Measurements from ENCODE around the gene MAFG.

Gene MAFG

GRCh38 chr17:81930142-81931125 lies 2.9 kb upstream of the MAFG start:
- Histone ChIP-seq H3K18ac (ENCODE audit: low read length) (no peak overlapping the region), H3K4ac (ENCODE audit: low read depth, low read length) (no peak overlapping the region), H3K14ac (ENCODE audit: low read length) (no peak overlapping the region), H3K79me2 (ENCODE audit: control insufficient read depth, insufficient read depth, low read length, poor library complexity) (peaks cover 17% of the 10 kb centered on the region), H3K9me3 (ENCODE audit: insufficient read depth, low read depth, low read length) (no peaks in the 10 kb centered on the region), H2BK5ac (ENCODE audit: low read depth, low read length, poor library complexity) (no peak overlapping the region), H3K79me1 (ENCODE audit: low read length) (peaks cover 18% of the 10 kb centered on the region), H2BK120ac (ENCODE audit: insufficient read depth, low read length, poor library complexity) (no peak overlapping the region), H3K4me2 (ENCODE audit: low read length) (no peak overlapping the region), H3K27me3 (ENCODE audit: insufficient read depth, low read length) (no peaks in the 10 kb centered on the region), H3K36me3 (ENCODE audit: control insufficient read depth in 1 of 2, insufficient read depth in 2 of 2, low read length in 2 of 2) (peaks cover 4 to 10% of the 10 kb centered on the region in 2 experiments), H4K8ac (ENCODE audit: low read depth, low read length) (no peak overlapping the region), H3K27ac (ENCODE audit: low read depth, low read length) (no peak overlapping the region), H4K91ac (ENCODE audit: low read depth, low read length) (no peak overlapping the region), H2AK5ac (ENCODE audit: low read length) (no peak overlapping the region), H4K12ac (ENCODE audit: low read depth, low read length) (no peak overlapping the region), H3K4me1 (ENCODE audit: control insufficient read depth in 1 of 2, insufficient read depth in 2 of 2, low read length in 2 of 2) (peaks cover 14 to 18% of the 10 kb centered on the region in 2 experiments), H3K9ac (ENCODE audit: low read length) (no peak overlapping the region), H2BK12ac (ENCODE audit: low read length) (no peak overlapping the region), H3K4me3 (ENCODE audit: low read depth, low read length) (no peak overlapping the region), H3K23ac (ENCODE audit: low read length) (no peak overlapping the region), H2AFZ (ENCODE audit: insufficient read depth, low read length, poor library complexity) (no peak overlapping the region)
- no peak for DNase-seq
- WGBS (ENCODE audit: extremely low coverage, insufficient coverage, insufficient read length), result no CpG with 5 or more reads among the region's 20 CpGs

DNA sequence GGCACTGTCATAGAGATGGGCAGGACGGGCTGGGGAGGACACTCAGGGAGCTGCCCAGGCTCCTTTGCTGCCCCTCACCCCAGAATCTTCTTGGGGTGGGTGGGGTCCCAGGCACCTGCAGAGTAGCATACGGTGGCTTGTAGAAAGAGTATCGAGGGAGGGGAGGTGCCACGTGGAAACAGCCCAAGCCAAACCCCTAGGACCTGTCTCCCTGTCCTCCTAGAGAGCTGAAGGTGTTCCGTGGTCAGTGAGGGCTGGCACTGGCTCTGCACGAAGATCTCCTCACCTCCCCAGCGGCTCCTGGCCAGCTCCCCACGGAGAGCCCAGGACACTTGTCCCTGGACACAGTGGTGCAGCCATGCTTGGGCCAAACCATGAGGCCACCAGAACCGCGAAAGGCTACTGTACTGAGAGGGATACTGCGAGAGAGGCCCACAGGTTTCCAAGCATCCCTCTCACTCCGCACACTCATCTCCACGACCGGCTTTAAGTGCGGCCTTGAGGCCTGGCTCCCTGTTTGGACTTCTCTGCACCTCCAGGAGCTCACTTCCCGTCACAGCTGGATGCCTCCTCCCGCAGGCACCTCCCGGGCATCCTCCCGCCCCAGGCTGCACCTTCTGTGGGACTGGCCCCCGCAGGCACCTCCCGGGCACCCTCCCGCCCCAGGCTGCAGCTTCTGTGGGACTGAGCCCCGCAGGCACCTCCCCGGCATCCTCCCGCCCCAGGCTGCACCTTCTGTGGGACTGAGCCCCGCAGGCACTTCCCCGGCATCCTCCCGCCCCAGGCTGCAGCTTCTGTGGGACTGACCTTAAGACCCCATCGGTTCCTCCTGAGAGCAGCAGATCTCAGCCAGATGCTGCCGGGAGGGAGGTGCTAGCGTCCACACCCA lies 2.0 kb upstream of the MAFG start:
- no CpG with 5 or more reads among the region's 31 CpGs for WGBS (ENCODE audit: extremely low coverage, insufficient coverage, insufficient read length)
- peaks cover 18% of the 10 kb centered on the region for H3K79me1 ChIP-seq (ENCODE audit: low read length)

DNA sequence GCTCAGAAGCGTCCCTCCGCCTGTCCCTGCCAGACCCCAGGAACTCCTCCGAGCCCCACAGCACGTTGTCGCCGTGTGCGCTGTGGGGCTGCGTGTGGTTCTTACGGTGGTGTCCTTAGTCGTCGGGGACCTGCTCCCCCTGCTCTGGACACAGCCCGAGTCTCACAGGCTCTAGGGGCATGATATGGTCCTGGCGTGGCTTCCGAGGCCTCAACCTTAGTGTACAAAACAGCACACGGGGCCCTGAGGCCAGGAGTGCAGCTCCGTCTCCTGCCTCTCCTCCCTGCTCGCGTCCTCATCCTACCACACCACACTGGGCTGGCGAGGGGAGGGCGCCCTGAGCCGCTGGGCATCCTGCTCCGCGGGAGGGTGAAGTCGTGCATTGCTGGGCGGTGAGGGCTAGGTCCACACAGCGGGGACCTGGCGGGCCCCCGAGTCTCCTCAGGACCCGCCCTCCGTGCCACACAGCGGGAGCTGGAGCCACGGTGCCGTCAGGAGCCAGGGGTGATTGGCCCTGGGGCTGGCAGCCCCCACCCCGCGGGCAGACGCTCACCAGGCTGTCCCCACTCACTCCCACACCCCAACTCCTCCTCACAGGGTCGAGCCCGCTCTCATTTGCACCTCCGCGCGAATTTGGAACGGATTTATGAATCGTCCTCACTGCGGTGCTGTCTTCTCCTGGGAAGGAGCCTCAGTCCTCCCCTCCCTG lies 1.2 kb upstream of the MAFG start:
- no peak overlapping the region for H3K9ac ChIP-seq (ENCODE audit: low read length)
- WGBS (ENCODE audit: extremely low coverage, insufficient coverage, insufficient read length), result no CpG with 5 or more reads among the region's 44 CpGs
- H4K8ac ChIP-seq (ENCODE audit: low read depth, low read length), result peak overlapping the region; percentile 63
- H3K4ac ChIP-seq (ENCODE audit: low read depth, low read length), result no peak overlapping the region
- peak overlapping the region; percentile 26 for H3K14ac ChIP-seq (ENCODE audit: low read length)
- peak overlapping the region; percentile 6 for H2BK12ac ChIP-seq (ENCODE audit: low read length)
- no peaks in the 10 kb centered on the region for H3K36me3 ChIP-seq (ENCODE audit: control insufficient read depth in 1 of 2, insufficient read depth in 2 of 2, low read length in 2 of 2)
- no peak overlapping the region for H4K12ac ChIP-seq (ENCODE audit: low read depth, low read length)
- H2BK120ac ChIP-seq (ENCODE audit: insufficient read depth, low read length, poor library complexity), result no peak overlapping the region
- H2AFZ ChIP-seq (ENCODE audit: insufficient read depth, low read length, poor library complexity), result peak overlapping the region; percentile 26
- peaks cover 30 to 34% of the 10 kb centered on the region in 2 experiments for H3K4me1 ChIP-seq (ENCODE audit: control insufficient read depth in 1 of 2, insufficient read depth in 2 of 2, low read length in 2 of 2)
- H2BK5ac ChIP-seq (ENCODE audit: low read depth, low read length, poor library complexity), result no peak overlapping the region
- DNase-seq, result peak in 1 of 2 donors; percentile 23
- H2AK5ac ChIP-seq (ENCODE audit: low read length), result peak overlapping the region; percentile 6
- H4K91ac ChIP-seq (ENCODE audit: low read depth, low read length), result peak overlapping the region; percentile 63
- peak overlapping the region; percentile 62 for H3K4me3 ChIP-seq (ENCODE audit: low read depth, low read length)
- no peak overlapping the region for H3K23ac ChIP-seq (ENCODE audit: low read length)
- H3K4me2 ChIP-seq (ENCODE audit: low read length), result peak overlapping the region; percentile 81
- peak overlapping the region; percentile 31 for H3K18ac ChIP-seq (ENCODE audit: low read length)
- H3K79me2 ChIP-seq (ENCODE audit: control insufficient read depth, insufficient read depth, low read length, poor library complexity), result peaks cover 31% of the 10 kb centered on the region
- no peaks in the 10 kb centered on the region for H3K9me3 ChIP-seq (ENCODE audit: insufficient read depth, low read depth, low read length)
- peaks cover 22% of the 10 kb centered on the region for H3K79me1 ChIP-seq (ENCODE audit: low read length)
- no peaks in the 10 kb centered on the region for H3K27me3 ChIP-seq (ENCODE audit: insufficient read depth, low read length)
- H3K27ac ChIP-seq (ENCODE audit: low read depth, low read length), result no peak overlapping the region

More for the DNA sequence above, 2.0 kb upstream of the MAFG start:
- Histone ChIP-seq H4K12ac (ENCODE audit: low read depth, low read length) (no peak overlapping the region), H3K79me2 (ENCODE audit: control insufficient read depth, insufficient read depth, low read length, poor library complexity) (peaks cover 24% of the 10 kb centered on the region), H3K36me3 (ENCODE audit: control insufficient read depth in 1 of 2, insufficient read depth in 2 of 2, low read length in 2 of 2) (peaks cover 0 to 4% of the 10 kb centered on the region in 2 experiments), H2BK12ac (ENCODE audit: low read length) (no peak overlapping the region), H2AK5ac (ENCODE audit: low read length) (no peak overlapping the region), H3K14ac (ENCODE audit: low read length) (no peak overlapping the region), H3K23ac (ENCODE audit: low read length) (no peak overlapping the region), H4K91ac (ENCODE audit: low read depth, low read length) (no peak overlapping the region), H3K4me1 (ENCODE audit: control insufficient read depth in 1 of 2, insufficient read depth in 2 of 2, low read length in 2 of 2) (peaks cover 22 to 26% of the 10 kb centered on the region in 2 experiments), H3K4ac (ENCODE audit: low read depth, low read length) (no peak overlapping the region), H2AFZ (ENCODE audit: insufficient read depth, low read length, poor library complexity) (no peak overlapping the region), H3K27ac (ENCODE audit: low read depth, low read length) (no peak overlapping the region), H3K18ac (ENCODE audit: low read length) (no peak overlapping the region), H3K4me2 (ENCODE audit: low read length) (no peak overlapping the region), H3K9ac (ENCODE audit: low read length) (no peak overlapping the region), H3K27me3 (ENCODE audit: insufficient read depth, low read length) (no peaks in the 10 kb centered on the region), H2BK5ac (ENCODE audit: low read depth, low read length, poor library complexity) (no peak overlapping the region), H3K4me3 (ENCODE audit: low read depth, low read length) (no peak overlapping the region), H2BK120ac (ENCODE audit: insufficient read depth, low read length, poor library complexity) (no peak overlapping the region), H4K8ac (ENCODE audit: low read depth, low read length) (no peak overlapping the region), H3K9me3 (ENCODE audit: insufficient read depth, low read depth, low read length) (no peaks in the 10 kb centered on the region)
- DNase-seq, result peak; percentile 58 to 68
